Measurements from ENCODE around the gene PFDN1. TPM values are rescaled to one million over a fixed set of nuclear protein-coding genes. Genes with fewer than 3 reads are reported as not detected.

PFDN1 gene
- total and polyA plus RNA-seq, 4 donors = 14.0 to 30.8 (median 20.7) TPM

DNA sequence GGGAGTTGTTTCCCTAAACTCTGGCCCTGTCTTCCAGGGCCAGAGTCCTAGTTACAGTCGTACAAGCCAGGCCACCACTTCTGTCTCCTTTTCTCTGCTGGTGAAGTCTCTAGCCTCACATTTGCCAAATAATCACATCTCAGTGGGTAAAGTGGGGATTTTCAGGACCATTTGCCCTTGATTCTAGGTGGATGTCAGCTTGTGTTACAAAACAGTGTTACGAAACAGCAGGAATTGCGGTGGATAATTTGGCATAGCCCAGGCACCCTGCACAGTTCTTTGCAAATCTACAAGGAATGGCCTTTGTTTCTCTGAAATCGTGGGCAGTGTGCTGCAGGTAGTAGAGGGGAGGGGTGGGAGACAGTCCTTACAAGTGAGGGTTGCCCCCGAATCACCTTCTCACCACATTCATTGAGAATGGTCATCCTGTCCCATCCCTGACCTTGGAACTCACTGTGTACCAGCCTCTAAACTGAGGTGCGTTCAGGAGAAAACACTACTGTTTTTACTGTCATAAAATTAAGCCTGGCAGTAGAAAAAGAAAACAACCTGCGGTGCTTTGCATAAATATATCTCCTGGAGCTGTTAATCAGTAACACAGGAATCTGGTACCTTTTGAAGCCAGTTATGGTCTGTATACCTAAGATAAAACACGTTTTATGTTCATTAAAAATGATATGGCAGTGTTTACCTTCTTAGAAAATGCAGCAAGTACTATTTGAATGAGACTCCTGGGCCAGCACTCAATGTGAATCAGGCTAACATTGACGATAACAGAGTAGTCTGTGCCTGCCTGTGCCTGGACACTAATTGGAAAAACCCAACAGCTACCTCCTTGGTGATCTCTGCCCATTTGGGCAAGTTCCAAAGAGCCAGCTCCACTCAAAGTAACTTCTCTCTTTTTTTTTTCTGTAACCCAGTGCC is 83.6 kb downstream of the PFDN1 start:
- no peaks in the 10 kb centered on the region for H3K9me3 ChIP-seq (ENCODE audit: control insufficient read depth in 4 of 4, low read length in 3 of 4)

More for the DNA sequence above, 83.6 kb downstream of the PFDN1 start:
- Histone ChIP-seq H3K4me3 (ENCODE audit: low read depth in 1 of 3, low read length in 3 of 3) (no peak overlapping the region), H3K27ac (ENCODE audit: low read depth in 1 of 2, low read length in 2 of 2) (peak overlapping the region; percentile 69 to 73), H3K4me1 (ENCODE audit: control insufficient read depth in 4 of 4, insufficient read depth in 4 of 4, low read length in 3 of 4) (peaks cover 11 to 49% (median 33%) of the 10 kb centered on the region in 4 donors), H3K27me3 (ENCODE audit: control insufficient read depth in 4 of 4, insufficient read depth in 4 of 4, low read length in 3 of 4) (no peaks in the 10 kb centered on the region), H3K9ac (ENCODE audit: low read depth in 1 of 2, low read length in 2 of 2) (no peak overlapping the region), H3K36me3 (ENCODE audit: control insufficient read depth in 4 of 4, insufficient read depth in 3 of 4, low read depth in 1 of 4, low read length in 3 of 4) (no peaks in the 10 kb centered on the region)
- WGBS = 32% methylated on average over 9 of the region's 9 CpGs
- DNase-seq (ENCODE audit: low spot score) = no peak
- TF ChIP-seq HNF4G (IDR thresholded peaks at IDR 0.05) (peak; percentile 4), RAD21 (IDR thresholded peaks at IDR 0.05) (peak; percentile 27 to 37), EGR1 (IDR thresholded peaks at IDR 0.05; ENCODE audit: low read depth in 2 of 2) (no peak), JUND (IDR thresholded peaks at IDR 0.05) (peak; percentile 16 to 32), FOXA1 (IDR thresholded peaks at IDR 0.05) (no peak), GABPA (IDR thresholded peaks at IDR 0.05 in 1 of 2, conservative IDR thresholded peaks at IDR 0.05 in 1 of 2) (no peak), HNF4A (conservative IDR thresholded peaks at IDR 0.05) (peak; percentile 55 to 73), YY1 (IDR thresholded peaks at IDR 0.05) (peak; percentile 54), RXRA (IDR thresholded peaks at IDR 0.05) (peak; percentile 63 to 69), TAF1 (conservative IDR thresholded peaks at IDR 0.05) (no peak), SP1 (IDR thresholded peaks at IDR 0.05) (peak; percentile 46), FOXA2 (IDR thresholded peaks at IDR 0.05) (no peak), NR2F2 (IDR thresholded peaks at IDR 0.05) (no peak)
- TF ChIP-seq, protein P1, sequence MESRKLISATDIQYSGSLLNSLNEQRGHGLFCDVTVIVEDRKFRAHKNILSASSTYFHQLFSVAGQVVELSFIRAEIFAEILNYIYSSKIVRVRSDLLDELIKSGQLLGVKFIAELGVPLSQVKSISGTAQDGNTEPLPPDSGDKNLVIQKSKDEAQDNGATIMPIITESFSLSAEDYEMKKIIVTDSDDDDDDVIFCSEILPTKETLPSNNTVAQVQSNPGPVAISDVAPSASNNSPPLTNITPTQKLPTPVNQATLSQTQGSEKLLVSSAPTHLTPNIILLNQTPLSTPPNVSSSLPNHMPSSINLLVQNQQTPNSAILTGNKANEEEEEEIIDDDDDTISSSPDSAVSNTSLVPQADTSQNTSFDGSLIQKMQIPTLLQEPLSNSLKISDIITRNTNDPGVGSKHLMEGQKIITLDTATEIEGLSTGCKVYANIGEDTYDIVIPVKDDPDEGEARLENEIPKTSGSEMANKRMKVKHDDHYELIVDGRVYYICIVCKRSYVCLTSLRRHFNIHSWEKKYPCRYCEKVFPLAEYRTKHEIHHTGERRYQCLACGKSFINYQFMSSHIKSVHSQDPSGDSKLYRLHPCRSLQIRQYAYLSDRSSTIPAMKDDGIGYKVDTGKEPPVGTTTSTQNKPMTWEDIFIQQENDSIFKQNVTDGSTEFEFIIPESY (IDR thresholded peaks at IDR 0.05) = no peak
- TF ChIP-seq, protein P2, sequence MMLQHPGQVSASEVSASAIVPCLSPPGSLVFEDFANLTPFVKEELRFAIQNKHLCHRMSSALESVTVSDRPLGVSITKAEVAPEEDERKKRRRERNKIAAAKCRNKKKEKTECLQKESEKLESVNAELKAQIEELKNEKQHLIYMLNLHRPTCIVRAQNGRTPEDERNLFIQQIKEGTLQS (IDR thresholded peaks at IDR 0.05) = no peak
- TF ChIP-seq, protein P3, sequence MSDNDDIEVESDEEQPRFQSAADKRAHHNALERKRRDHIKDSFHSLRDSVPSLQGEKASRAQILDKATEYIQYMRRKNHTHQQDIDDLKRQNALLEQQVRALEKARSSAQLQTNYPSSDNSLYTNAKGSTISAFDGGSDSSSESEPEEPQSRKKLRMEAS (IDR thresholded peaks at IDR 0.05) = peak; percentile 44
- TF ChIP-seq, protein P4, sequence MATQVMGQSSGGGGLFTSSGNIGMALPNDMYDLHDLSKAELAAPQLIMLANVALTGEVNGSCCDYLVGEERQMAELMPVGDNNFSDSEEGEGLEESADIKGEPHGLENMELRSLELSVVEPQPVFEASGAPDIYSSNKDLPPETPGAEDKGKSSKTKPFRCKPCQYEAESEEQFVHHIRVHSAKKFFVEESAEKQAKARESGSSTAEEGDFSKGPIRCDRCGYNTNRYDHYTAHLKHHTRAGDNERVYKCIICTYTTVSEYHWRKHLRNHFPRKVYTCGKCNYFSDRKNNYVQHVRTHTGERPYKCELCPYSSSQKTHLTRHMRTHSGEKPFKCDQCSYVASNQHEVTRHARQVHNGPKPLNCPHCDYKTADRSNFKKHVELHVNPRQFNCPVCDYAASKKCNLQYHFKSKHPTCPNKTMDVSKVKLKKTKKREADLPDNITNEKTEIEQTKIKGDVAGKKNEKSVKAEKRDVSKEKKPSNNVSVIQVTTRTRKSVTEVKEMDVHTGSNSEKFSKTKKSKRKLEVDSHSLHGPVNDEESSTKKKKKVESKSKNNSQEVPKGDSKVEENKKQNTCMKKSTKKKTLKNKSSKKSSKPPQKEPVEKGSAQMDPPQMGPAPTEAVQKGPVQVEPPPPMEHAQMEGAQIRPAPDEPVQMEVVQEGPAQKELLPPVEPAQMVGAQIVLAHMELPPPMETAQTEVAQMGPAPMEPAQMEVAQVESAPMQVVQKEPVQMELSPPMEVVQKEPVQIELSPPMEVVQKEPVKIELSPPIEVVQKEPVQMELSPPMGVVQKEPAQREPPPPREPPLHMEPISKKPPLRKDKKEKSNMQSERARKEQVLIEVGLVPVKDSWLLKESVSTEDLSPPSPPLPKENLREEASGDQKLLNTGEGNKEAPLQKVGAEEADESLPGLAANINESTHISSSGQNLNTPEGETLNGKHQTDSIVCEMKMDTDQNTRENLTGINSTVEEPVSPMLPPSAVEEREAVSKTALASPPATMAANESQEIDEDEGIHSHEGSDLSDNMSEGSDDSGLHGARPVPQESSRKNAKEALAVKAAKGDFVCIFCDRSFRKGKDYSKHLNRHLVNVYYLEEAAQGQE (IDR thresholded peaks at IDR 0.05) = peak; percentile 26
- TF ChIP-seq, protein P5, sequence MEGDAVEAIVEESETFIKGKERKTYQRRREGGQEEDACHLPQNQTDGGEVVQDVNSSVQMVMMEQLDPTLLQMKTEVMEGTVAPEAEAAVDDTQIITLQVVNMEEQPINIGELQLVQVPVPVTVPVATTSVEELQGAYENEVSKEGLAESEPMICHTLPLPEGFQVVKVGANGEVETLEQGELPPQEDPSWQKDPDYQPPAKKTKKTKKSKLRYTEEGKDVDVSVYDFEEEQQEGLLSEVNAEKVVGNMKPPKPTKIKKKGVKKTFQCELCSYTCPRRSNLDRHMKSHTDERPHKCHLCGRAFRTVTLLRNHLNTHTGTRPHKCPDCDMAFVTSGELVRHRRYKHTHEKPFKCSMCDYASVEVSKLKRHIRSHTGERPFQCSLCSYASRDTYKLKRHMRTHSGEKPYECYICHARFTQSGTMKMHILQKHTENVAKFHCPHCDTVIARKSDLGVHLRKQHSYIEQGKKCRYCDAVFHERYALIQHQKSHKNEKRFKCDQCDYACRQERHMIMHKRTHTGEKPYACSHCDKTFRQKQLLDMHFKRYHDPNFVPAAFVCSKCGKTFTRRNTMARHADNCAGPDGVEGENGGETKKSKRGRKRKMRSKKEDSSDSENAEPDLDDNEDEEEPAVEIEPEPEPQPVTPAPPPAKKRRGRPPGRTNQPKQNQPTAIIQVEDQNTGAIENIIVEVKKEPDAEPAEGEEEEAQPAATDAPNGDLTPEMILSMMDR (IDR thresholded peaks at IDR 0.05; ENCODE audit: low read depth, low read length, missing input control) = no peak
